HG03575 (cell line): ENCODE measurements around the gene ARHGEF40.
"Not testable (repeated sequence)": the region's sequence is repeated elsewhere in the genome, so short reads cannot be mapped to it uniquely, and the experiment has no call there.

Source experiments
- ATAC-seq: cut with Tn5 transposase; IDR thresholded peaks from one replicate; pipeline ENCODE4 v1.9.1; 2021; ENCODE audit not compliant: unreplicated experiment, insufficient number of reproducible peaks, low FRiP score; ENCODE audit errors: extremely low read depth

Gene ARHGEF40

GRCh38 chr14:21038441-21039422 is 31.4 kb upstream of the ARHGEF40 start:
- ATAC-seq, result no peak

- ATAC-seq, result no peak
These were observed 30.3 kb upstream of the ARHGEF40 start for GRCh38 chr14:21039585-21040369.

- no peak for ATAC-seq
These were observed 29.7 kb upstream of the ARHGEF40 start for GRCh38 chr14:21040370-21040925.

GRCh38 chr14:21040941-21041340 is 29.2 kb upstream of the ARHGEF40 start:
- not testable (repeated sequence) for ATAC-seq

- no peak for ATAC-seq
These were observed 28.2 kb upstream of the ARHGEF40 start, which contains the start of gene RNASE7 for GRCh38 chr14:21041676-21042433. Gene RNASE7 (plus strand): TSS chr14:21042362. CDS start chr14:21042993, 631 bp downstream.

GRCh38 chr14:21042918-21043317 is 27.2 kb upstream of the ARHGEF40 start:
- no peak for ATAC-seq

GRCh38 chr14:21043387-21043973 is 26.6 kb upstream of the ARHGEF40 start:
- ATAC-seq, result no peak

GRCh38 chr14:21043974-21044618 is 26.0 kb upstream of the ARHGEF40 start:
- no peak for ATAC-seq

- ATAC-seq, result no peak
These were observed 22.7 kb upstream of the ARHGEF40 start for GRCh38 chr14:21047378-21047781.

- ATAC-seq, result no peak
These were observed 21.5 kb upstream of the ARHGEF40 start for GRCh38 chr14:21048638-21049037.

- ATAC-seq, result no peak
These were observed 20.8 kb upstream of the ARHGEF40 start for GRCh38 chr14:21049271-21049673.

GRCh38 chr14:21050597-21050996 is 19.5 kb upstream of the ARHGEF40 start:
- no peak for ATAC-seq

- ATAC-seq, result no peak
These were observed 16.7 kb upstream of the ARHGEF40 start for GRCh38 chr14:21053184-21054122.

GRCh38 chr14:21054123-21054767 is 15.9 kb upstream of the ARHGEF40 start:
- no peak for ATAC-seq

- no peak for ATAC-seq
These were observed 15.3 kb upstream of the ARHGEF40 start for GRCh38 chr14:21054768-21055145.

GRCh38 chr14:21055432-21056117 is 14.5 kb upstream of the ARHGEF40 start:
- ATAC-seq, result no peak
